Thoracic aorta (tissue), 2 donors: Measurements from ENCODE around the gene CYREN. TPM values are rescaled to one million over a fixed set of nuclear protein-coding genes. Genes with fewer than 3 reads are reported as not detected.
"Not testable (repeated sequence)": the region's sequence is repeated elsewhere in the genome, so short reads cannot be mapped to it uniquely, and the experiment has no call there.

Source experiments
- ATAC-seq: fragments of 150-250 bp; one replicate; pipeline ENCODE4 v1.8.0; 2017; ENCODE audit warnings: low read depth; ENCODE audit not compliant: insufficient number of reproducible peaks, low FRiP score
- DNase-seq: peaks from one replicate; pipeline ENCODE4 v3.0.0-alpha.2; 2020; ENCODE audit warnings: low spot score
- H3K27ac ChIP-seq, 2 donors: fragments of 200-600 bp; sonication (generic); 1 replicate in 1 of 2; 2 replicates in 1 of 2; pipeline ENCODE4 v1.5.1; 2016; ENCODE audit warnings: mild to moderate bottlenecking in 2 of 2, moderate library complexity in 2 of 2
- H3K27me3 ChIP-seq: fragments of 200-600 bp; sonication (generic); replicated peaks from 2 replicates; pipeline ENCODE4 v1.6.0; 2016; ENCODE audit warnings: mild to moderate bottlenecking; ENCODE audit not compliant: insufficient read depth
- H3K36me3 ChIP-seq: fragments of 200-600 bp; sonication (generic); one replicate; pipeline ENCODE4 v1.5.1; 2016
- H3K4me1 ChIP-seq, 2 donors: fragments of 200-600 bp; sonication (generic); 1 replicate in 1 of 2; 2 replicates in 1 of 2; pipeline versions ENCODE4 v1.5.1 to v1.6.0; 2016; ENCODE audit warnings: low read depth in 2 of 2, mild to moderate bottlenecking in 1 of 2; ENCODE audit not compliant: control insufficient read depth in 1 of 2
- H3K4me3 ChIP-seq: fragments of 200-600 bp; sonication (generic); 2 replicates; pipeline ENCODE4 v1.5.1; 2016; ENCODE audit warnings: mild to moderate bottlenecking
- H3K9me3 ChIP-seq: fragments of 200-600 bp; sonication (generic); 2 replicates; pipeline ENCODE4 v1.5.1; 2016
- CTCF ChIP-seq: fragments of 200-600 bp; sonication (generic); IDR thresholded peaks from one replicate; pipeline ENCODE4 v1.5.1; 2019; ENCODE audit warnings: antibody characterized with exemption
- total RNA-seq, 2 donors: library from RNA; depleted of rRNA; stranded (reverse); fragments of >200 nt; gene quantifications; one replicate each; pipeline versions ENCODE4 v1.1.0 to v1.2.3, GENCODE V29; 2016

Gene CYREN
- total RNA-seq, 2 donors from 2014 or later: 37.6 to 54.1 TPM

GRCh38 chr7:135174941-135175340 is 4.4 kb upstream of the CYREN start:
- Histone ChIP-seq H3K36me3 (no peaks in the 10 kb centered on the region), H3K27me3 (no peaks in the 10 kb centered on the region), H3K9me3 (no peaks in the 10 kb centered on the region), H3K4me3 (no peak overlapping the region), H3K4me1 (peaks cover 4 to 11% of the 10 kb centered on the region in 2 donors), H3K27ac (no peak overlapping the region)
- TF ChIP-seq CTCF: no peak
- ATAC-seq (no peak), DNase-seq (no peak)

- H3K4me3 ChIP-seq, H3K27me3 ChIP-seq, H3K27ac ChIP-seq, DNase-seq, ATAC-seq, H3K9me3 ChIP-seq, H3K36me3 ChIP-seq: not testable (repeated sequence)
- peaks cover 13 to 21% of the 10 kb centered on the region in 2 donors for H3K4me1 ChIP-seq
Measured at GRCh38 chr7:135173916-135174315, 3.4 kb upstream of the CYREN start.

GRCh38 chr7:135171581-135172291 is 1.2 kb upstream of the CYREN start:
- H3K27ac ChIP-seq: peak overlapping the region; percentile 94 to 95
- not testable (repeated sequence) for H3K27me3 ChIP-seq, H3K9me3 ChIP-seq, H3K36me3 ChIP-seq, ATAC-seq, DNase-seq
- H3K4me1 ChIP-seq: peaks cover 22 to 37% of the 10 kb centered on the region in 2 donors
- H3K4me3 ChIP-seq: peak overlapping the region; percentile 96

GRCh38 chr7:135170998-135171481 is 533 bp upstream of the CYREN start:
- Histone ChIP-seq H3K27ac (peak overlapping the region; percentile 94 to 95), H3K4me1 (peaks cover 22 to 43% of the 10 kb centered on the region in 2 donors), H3K4me3 (peak overlapping the region; percentile 96), H3K36me3 (peaks cover 15% of the 10 kb centered on the region)
- not testable (repeated sequence) for DNase-seq, H3K27me3 ChIP-seq, H3K9me3 ChIP-seq
- peak; percentile 11 for ATAC-seq

- ATAC-seq (no peak), DNase-seq (no peak)
- Histone ChIP-seq H3K4me1 (peaks cover 22 to 53% of the 10 kb centered on the region in 2 donors), H3K27me3 (no peaks in the 10 kb centered on the region), H3K27ac (peak overlapping the region; percentile 94 to 95), H3K4me3 (peak overlapping the region; percentile 96), H3K9me3 (no peaks in the 10 kb centered on the region), H3K36me3 (peaks cover 17% of the 10 kb centered on the region)
- TF ChIP-seq CTCF: no peak
Measured at GRCh38 chr7:135169964-135170273, 588 bp downstream of the CYREN start.

GRCh38 chr7:135169141-135169963 is 1.2 kb downstream of the CYREN start:
- no peaks in the 10 kb centered on the region for H3K27me3 ChIP-seq
- peak; percentile 8 for TF ChIP-seq CTCF
- H3K27ac ChIP-seq: peak overlapping the region; percentile 94 to 95
- H3K4me1 ChIP-seq: peaks cover 22 to 59% of the 10 kb centered on the region in 2 donors
- H3K36me3 ChIP-seq: peaks cover 21% of the 10 kb centered on the region
- ATAC-seq (no peak), DNase-seq (no peak)
- peak overlapping the region; percentile 96 for H3K4me3 ChIP-seq
- no peaks in the 10 kb centered on the region for H3K9me3 ChIP-seq
